Astrocyte of the spinal cord (primary cell): ENCODE measurements around the gene NDST1.

Source experiments
- DNase-seq: peaks from one replicate; pipeline ENCODE4 v3.0.0; 2011; ENCODE audit warnings: low read depth, low spot score
- H3K4me3 ChIP-seq: 2 replicates; pipeline ENCODE4 v1.5.1; 2011; ENCODE audit warnings: low read depth, mild to moderate bottlenecking, low read length, moderate library complexity
- in situ Hi-C: cut with HindIII; loops from 2 replicates; pipeline ENCODE4 v1.10.0; 2017; ENCODE audit warnings: low sequenced_read_pairs
- TF ChIP-seq, protein P1 (sequence below): IDR thresholded peaks from 2 replicates; pipeline ENCODE4 v1.5.1; 2012; ENCODE audit warnings: low read depth, mild to moderate bottlenecking, low read length, inconsistent platforms

The NDST1 gene

DNA sequence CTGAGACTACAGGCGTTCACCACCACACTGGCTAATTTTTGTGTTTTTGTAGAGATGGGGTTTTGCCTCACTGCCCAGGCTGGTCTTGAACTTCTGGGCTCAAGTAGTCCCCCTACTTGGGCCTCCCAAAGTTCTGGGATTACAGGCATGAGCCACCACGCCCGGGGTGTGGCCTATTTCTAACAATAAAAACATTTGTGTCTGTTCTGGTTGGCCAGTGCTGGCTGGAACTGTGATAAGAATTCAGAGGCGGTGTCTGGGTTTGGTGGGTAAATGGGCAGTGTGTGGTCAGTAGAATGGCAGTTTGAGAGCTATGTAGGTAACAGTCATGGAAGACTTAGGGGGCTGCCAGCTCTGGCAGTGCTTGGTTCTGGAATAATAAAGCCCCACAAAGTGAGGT lies 85.7 kb downstream of the NDST1 start:
- in situ Hi-C loops = no loop called here
- DNase-seq = no peak
- TF ChIP-seq, protein P1, sequence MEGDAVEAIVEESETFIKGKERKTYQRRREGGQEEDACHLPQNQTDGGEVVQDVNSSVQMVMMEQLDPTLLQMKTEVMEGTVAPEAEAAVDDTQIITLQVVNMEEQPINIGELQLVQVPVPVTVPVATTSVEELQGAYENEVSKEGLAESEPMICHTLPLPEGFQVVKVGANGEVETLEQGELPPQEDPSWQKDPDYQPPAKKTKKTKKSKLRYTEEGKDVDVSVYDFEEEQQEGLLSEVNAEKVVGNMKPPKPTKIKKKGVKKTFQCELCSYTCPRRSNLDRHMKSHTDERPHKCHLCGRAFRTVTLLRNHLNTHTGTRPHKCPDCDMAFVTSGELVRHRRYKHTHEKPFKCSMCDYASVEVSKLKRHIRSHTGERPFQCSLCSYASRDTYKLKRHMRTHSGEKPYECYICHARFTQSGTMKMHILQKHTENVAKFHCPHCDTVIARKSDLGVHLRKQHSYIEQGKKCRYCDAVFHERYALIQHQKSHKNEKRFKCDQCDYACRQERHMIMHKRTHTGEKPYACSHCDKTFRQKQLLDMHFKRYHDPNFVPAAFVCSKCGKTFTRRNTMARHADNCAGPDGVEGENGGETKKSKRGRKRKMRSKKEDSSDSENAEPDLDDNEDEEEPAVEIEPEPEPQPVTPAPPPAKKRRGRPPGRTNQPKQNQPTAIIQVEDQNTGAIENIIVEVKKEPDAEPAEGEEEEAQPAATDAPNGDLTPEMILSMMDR = no peak
- no peak overlapping the region for H3K4me3 ChIP-seq

DNA sequence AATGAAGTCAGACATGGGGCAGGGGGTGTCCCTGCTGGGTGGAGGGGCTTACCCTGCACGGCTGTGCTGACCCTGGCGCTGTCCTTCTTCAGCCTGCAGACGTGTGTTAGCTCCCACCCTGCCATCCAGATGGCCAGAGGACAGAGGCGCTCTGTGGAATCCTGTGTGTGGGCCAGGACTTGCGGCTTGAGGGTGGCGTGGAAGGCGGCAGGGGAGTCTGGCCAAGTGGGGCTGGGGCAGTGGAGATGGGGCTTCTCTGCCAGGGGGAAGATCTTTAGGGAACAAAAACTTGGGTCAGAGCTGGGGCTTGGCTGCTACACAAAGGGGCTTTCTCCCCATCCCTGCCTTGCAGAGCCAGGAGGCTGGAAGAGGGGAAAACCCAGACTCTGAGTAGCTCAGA lies 86.1 kb downstream of the NDST1 start:
- in situ Hi-C loops = no loop called here
- no peak overlapping the region for H3K4me3 ChIP-seq
- TF ChIP-seq, protein P1 = no peak
- DNase-seq = no peak

DNA sequence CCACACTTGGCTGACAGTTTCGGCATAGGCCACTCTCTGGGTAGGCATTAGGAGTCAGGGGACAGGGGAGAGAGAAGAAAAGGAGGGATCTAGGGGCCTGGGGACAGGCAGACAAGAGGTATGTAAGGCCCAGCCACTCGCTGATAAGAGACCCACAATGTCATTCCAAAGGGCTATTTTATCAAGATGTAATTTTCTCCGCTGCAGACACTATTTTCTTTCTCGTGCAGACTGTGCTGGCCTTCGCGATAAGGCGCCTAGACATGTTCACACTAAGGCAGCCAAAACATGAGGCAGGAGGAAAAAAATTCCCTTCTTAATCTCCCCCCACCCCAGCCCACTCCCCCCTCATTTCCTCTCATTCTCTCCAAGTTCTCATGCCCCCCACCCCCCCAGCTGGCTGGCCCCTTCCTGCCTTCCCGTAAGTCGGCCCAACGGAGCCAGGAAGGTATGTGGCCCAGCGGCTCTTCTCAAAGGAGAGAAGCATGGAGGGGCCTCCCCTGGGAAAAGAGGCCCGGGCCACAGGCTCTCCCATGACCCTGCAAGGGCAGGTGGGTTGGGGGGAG lies 87.6 kb downstream of the NDST1 start:
- H3K4me3 ChIP-seq = no peak overlapping the region
- in situ Hi-C loops = no loop called here
- peak; percentile 27 for DNase-seq
- TF ChIP-seq, protein P1 = no peak

DNA sequence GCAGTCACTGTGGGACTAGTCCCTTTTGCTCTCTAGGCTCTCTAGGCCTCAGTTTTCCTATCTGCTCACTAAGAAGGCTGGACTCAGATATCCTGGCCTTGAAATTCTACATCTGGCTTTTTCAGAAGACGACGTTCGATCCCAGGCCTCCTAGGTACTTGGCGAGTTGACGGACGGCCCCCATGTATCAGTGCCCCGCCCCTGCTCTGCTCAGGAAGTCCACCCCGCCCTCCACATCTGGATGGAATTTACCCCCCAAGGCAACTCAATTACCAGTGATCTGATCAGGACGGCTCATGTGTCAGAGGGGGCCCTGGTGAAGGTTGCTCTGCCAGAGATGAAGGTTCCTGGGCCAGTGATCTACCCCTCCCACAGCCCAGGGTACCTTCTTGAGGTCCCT lies 88.4 kb downstream of the NDST1 start:
- H3K4me3 ChIP-seq = no peak overlapping the region
- DNase-seq = no peak
- in situ Hi-C loops = no loop called here
- TF ChIP-seq, protein P1 = no peak

DNA sequence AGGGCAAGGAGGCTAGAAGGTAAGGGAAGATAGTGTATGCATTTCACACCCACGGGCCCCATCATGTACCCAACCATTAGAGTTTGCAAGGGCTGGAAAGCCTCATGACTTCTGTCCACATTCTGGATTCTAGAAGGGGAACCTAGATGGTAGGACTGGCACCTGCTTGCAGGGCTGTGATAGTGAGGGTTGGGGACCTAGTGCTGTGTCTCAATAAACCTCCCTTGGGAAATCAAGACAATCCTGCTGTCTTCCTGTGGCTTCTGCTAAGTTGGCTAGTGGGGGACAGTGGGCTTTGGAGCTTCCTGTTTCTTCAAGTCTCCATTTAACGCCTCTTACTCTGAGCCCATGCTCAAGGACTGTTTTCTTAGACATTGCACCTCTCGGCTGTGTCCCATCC lies 88.9 kb downstream of the NDST1 start:
- in situ Hi-C loops = no loop called here
- no peak overlapping the region for H3K4me3 ChIP-seq
- TF ChIP-seq, protein P1 = no peak

DNA sequence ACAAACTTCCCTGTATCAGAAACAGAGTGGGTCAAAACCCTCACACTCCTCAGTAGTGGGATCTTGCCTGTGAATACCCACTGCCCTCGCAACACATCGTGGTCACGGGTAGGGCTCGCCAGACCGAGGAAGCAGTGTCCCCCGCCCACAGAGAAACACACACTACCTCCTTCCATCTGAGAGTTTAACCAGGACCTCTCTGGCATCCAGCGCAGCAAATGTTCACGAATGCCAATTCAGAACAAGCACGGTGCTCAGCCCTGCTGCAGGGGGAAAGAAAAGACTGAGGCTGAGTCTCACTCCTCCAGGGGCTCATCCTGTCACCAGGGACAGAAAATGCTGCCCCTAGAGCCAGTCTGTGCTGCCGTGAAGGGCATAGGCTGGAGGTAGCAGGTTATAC lies 90.1 kb downstream of the NDST1 start:
- TF ChIP-seq, protein P1 = no peak

More for the DNA sequence above, 88.9 kb downstream of the NDST1 start:
- DNase-seq = no peak

More for the DNA sequence above, 90.1 kb downstream of the NDST1 start:
- DNase-seq = no peak
- in situ Hi-C loops = no loop called here
- H3K4me3 ChIP-seq = no peak overlapping the region
